ENCODE results near the gene PSMC3.
A peak's percentile ranks its signal among the peaks of the same experiment; 100 is the strongest.

The PSMC3 gene

GRCh38 chr11:47409440-47410369 lies 16.5 kb downstream of the PSMC3 start:
- peaks cover 17% of the 10 kb centered on the region for H3K4me1 Mint-ChIP-seq
- peak overlapping the region; percentile 90 for H3K4me3 Mint-ChIP-seq
- H3K27me3 Mint-ChIP-seq: no peaks in the 10 kb centered on the region
- no peaks in the 10 kb centered on the region for H3K9me3 Mint-ChIP-seq
- peak overlapping the region; percentile 95 for H3K27ac Mint-ChIP-seq
- peaks cover 4% of the 10 kb centered on the region for H3K36me3 Mint-ChIP-seq

GRCh38 chr11:47408598-47409439 lies 17.4 kb downstream of the PSMC3 start:
- H3K9me3 Mint-ChIP-seq: no peaks in the 10 kb centered on the region
- H3K27me3 Mint-ChIP-seq: no peaks in the 10 kb centered on the region
- H3K4me1 Mint-ChIP-seq: peaks cover 17% of the 10 kb centered on the region
- peak overlapping the region; percentile 90 for H3K4me3 Mint-ChIP-seq
- H3K36me3 Mint-ChIP-seq: peaks cover 1% of the 10 kb centered on the region
- peak overlapping the region; percentile 95 for H3K27ac Mint-ChIP-seq

GRCh38 chr11:47407746-47408590 lies 18.3 kb downstream of the PSMC3 start, which contains the start of gene SLC39A13:
SLC39A13 (plus strand) TSS chr11:47408590; CDS start chr11:47410095, 1,505 bp downstream.
- Mint-ChIP-seq H3K27ac (peak within 1 kb of the TSS; percentile 95), H3K27me3 (no peaks in the 10 kb centered on the region), H3K9me3 (no peaks in the 10 kb centered on the region), H3K4me3 (peak within 1 kb of the TSS; percentile 91), H3K4me1 (peaks cover 17% of the 10 kb centered on the region), H3K36me3 (no peaks in the 10 kb centered on the region)

GRCh38 chr11:47406896-47407745 lies 19.1 kb downstream of the PSMC3 start:
- H3K4me3 Mint-ChIP-seq: peak overlapping the region; percentile 91
- H3K27ac Mint-ChIP-seq: peak overlapping the region; percentile 94
- H3K4me1 Mint-ChIP-seq: peaks cover 17% of the 10 kb centered on the region
- no peaks in the 10 kb centered on the region for H3K9me3 Mint-ChIP-seq
- no peaks in the 10 kb centered on the region for H3K27me3 Mint-ChIP-seq
- no peaks in the 10 kb centered on the region for H3K36me3 Mint-ChIP-seq

GRCh38 chr11:47403571-47403970 lies 22.7 kb downstream of the PSMC3 start:
- Mint-ChIP-seq H3K4me3 (no peak overlapping the region), H3K27me3 (no peaks in the 10 kb centered on the region), H3K9me3 (no peaks in the 10 kb centered on the region), H3K27ac (no peak overlapping the region), H3K4me1 (peaks cover 22% of the 10 kb centered on the region), H3K36me3 (no peaks in the 10 kb centered on the region)

GRCh38 chr11:47403135-47403534 lies 23.1 kb downstream of the PSMC3 start:
- no peaks in the 10 kb centered on the region for H3K9me3 Mint-ChIP-seq
- H3K27me3 Mint-ChIP-seq: no peaks in the 10 kb centered on the region
- H3K27ac Mint-ChIP-seq: no peak overlapping the region
- peaks cover 22% of the 10 kb centered on the region for H3K4me1 Mint-ChIP-seq
- no peak overlapping the region for H3K4me3 Mint-ChIP-seq
- H3K36me3 Mint-ChIP-seq: no peaks in the 10 kb centered on the region

GRCh38 chr11:47400768-47401279 lies 25.4 kb downstream of the PSMC3 start:
- Mint-ChIP-seq H3K9me3 (no peaks in the 10 kb centered on the region), H3K4me3 (peak overlapping the region; percentile 78), H3K36me3 (no peaks in the 10 kb centered on the region), H3K27me3 (no peaks in the 10 kb centered on the region), H3K4me1 (peaks cover 17% of the 10 kb centered on the region), H3K27ac (peak overlapping the region; percentile 89)

- H3K9me3 Mint-ChIP-seq: no peaks in the 10 kb centered on the region
- H3K4me3 Mint-ChIP-seq: peak overlapping the region; percentile 80
- H3K36me3 Mint-ChIP-seq: no peaks in the 10 kb centered on the region
- no peaks in the 10 kb centered on the region for H3K27me3 Mint-ChIP-seq
- peaks cover 23% of the 10 kb centered on the region for H3K4me1 Mint-ChIP-seq
- H3K27ac Mint-ChIP-seq: peak overlapping the region; percentile 89
These were observed 26.1 kb downstream of the PSMC3 start for GRCh38 chr11:47399860-47400767.

GRCh38 chr11:47398551-47398950 lies 27.7 kb downstream of the PSMC3 start:
- H3K27ac Mint-ChIP-seq: peak overlapping the region; percentile 55
- no peaks in the 10 kb centered on the region for H3K9me3 Mint-ChIP-seq
- H3K4me1 Mint-ChIP-seq: peaks cover 33% of the 10 kb centered on the region
- no peaks in the 10 kb centered on the region for H3K27me3 Mint-ChIP-seq
- H3K4me3 Mint-ChIP-seq: no peak overlapping the region
- no peaks in the 10 kb centered on the region for H3K36me3 Mint-ChIP-seq

- Mint-ChIP-seq H3K9me3 (no peaks in the 10 kb centered on the region), H3K36me3 (no peaks in the 10 kb centered on the region), H3K27me3 (no peaks in the 10 kb centered on the region), H3K4me3 (no peak overlapping the region), H3K27ac (no peak overlapping the region), H3K4me1 (peaks cover 36% of the 10 kb centered on the region)
These were observed 28.2 kb downstream of the PSMC3 start for GRCh38 chr11:47398011-47398410.

GRCh38 chr11:47396049-47396320 lies 30.3 kb downstream of the PSMC3 start:
- Mint-ChIP-seq H3K36me3 (no peaks in the 10 kb centered on the region), H3K9me3 (no peaks in the 10 kb centered on the region), H3K4me3 (no peak overlapping the region), H3K27ac (peak overlapping the region; percentile 98), H3K27me3 (no peaks in the 10 kb centered on the region), H3K4me1 (peaks cover 46% of the 10 kb centered on the region)

- no peaks in the 10 kb centered on the region for H3K36me3 Mint-ChIP-seq
- peaks cover 47% of the 10 kb centered on the region for H3K4me1 Mint-ChIP-seq
- no peaks in the 10 kb centered on the region for H3K27me3 Mint-ChIP-seq
- peak overlapping the region; percentile 58 for H3K4me3 Mint-ChIP-seq
- peak overlapping the region; percentile 98 for H3K27ac Mint-ChIP-seq
- no peaks in the 10 kb centered on the region for H3K9me3 Mint-ChIP-seq
These were observed 30.8 kb downstream of the PSMC3 start for GRCh38 chr11:47395223-47396048.

Measured in activated naive CD4-positive, alpha-beta T cell treated with anti-CD3 and anti-CD28 coated beads, Interleukin-2, amount 50 U/mL, for 24 hours (primary cell).